Hematopoietic multipotent progenitor cell treated with erythropoietin and hydrocortisone succinate and interleukin-3 and kit ligand, for 4 days (in vitro differentiated cells): ENCODE results near the gene SMPD2.
A peak's percentile ranks its signal among the peaks of the same experiment; 100 is the strongest.

Experiments used
- DNase-seq: peaks from one replicate; pipeline ENCODE4 v3.0.0-alpha.2; 2015

Gene SMPD2

DNA sequence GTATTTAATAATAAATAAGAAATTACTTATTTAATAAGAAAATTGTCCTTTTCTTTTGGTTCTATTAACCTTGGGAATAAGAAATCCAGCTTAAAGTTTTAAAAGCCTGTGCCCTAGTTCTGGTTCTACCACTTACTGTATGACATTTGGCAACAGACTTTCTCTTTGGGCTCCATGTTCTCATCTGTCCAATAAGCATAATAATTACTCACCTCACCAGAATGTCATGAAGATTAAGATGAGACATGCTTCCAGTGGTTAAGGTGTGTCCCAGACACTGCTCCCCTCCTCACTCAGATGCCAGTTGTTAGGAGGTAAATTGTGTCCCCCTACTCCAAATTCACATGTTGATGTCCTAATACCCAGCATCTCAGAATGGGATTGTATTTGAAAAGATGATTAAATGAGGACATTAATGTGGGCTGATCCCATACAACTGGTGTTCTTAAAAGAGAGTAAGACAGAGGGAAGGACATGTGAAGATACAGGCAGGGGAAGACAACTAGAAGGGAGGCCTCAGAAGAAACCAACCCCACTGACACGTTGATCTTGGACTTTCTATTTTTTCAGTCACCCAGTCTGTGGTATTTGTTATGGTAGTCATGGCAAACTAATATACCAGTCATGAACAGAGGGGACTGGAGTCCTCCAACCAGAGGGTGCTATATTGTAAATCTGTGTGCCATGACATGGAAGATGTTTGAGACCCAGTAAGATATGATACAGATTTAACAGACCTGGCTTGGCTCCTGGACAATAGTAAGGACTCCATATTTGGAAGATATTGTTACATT, 21.4 kb downstream of the SMPD2 start:
- DNase-seq, result no peak

DNA sequence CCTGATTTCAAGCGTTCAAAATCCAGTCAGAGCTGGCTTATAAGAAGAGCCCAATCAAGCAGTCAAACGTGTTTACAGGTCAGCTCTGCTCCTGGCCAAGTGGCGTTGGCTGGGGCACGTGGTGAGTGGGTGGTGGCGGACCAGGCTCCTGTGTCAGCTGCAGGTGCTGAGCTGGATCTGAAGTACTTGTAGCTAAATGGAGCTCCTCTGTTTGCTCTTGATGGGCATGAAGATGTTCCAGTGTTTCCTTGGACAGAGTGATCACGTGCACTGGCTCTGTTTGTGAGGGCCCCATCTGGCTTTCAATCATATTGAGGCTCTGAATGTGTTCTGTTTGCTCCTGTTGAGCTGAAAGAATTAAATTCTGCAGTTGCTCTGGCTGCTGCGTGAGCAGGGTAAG, 25.2 kb downstream of the SMPD2 start:
- DNase-seq, result no peak

DNA sequence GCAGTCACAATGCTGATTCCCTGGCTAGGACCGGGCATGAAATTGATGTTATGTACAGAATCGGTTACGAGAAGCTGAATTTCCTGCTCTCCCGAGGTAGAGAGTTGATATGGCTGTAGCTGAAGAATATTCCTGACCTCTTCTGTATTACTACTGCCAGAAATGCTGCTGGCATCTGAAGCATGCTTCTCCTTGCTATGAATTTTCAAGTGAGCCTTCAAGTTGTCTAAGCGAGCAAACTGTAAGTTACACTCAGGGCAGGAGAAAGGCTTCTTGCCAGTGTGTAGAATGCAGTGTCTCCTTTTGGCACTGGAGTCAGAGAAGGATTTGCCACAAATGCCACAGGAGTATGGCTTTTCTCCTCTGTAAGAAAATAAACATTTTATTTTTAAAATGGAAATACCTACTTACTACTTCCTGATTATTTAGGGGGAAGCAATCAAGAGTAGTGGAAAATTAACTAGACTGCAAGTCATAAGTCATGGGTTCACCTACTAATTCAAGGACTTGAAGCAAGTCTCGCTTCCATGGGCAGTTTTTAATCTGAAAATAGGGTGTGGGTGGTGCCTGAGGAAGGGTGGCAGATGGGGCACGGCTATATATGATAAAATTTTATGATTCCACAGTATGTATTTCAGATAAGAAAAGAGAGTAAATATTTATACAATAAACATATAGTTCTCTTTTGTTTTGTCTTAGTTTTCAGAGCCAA, 25.8 kb downstream of the SMPD2 start:
- DNase-seq, result no peak

DNA sequence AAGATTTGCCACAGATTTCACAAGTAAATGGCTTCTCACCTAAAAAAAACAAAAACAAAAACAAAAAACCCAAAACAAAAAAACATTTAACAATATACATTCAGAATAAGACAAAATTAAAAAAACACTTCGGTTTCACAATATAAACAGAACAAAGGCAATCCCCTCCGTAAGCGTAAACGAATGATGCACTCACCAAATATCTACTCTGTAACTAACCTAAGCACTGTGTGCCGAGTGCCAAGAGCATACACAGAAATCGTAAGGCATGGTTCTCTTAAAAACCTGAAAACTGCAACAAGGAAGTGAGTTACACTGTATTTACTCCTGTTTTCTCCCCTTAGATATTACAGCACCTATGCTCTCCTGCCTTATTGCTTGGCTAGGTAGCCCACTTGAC, 27.2 kb downstream of the SMPD2 start:
- DNase-seq, result no peak

DNA sequence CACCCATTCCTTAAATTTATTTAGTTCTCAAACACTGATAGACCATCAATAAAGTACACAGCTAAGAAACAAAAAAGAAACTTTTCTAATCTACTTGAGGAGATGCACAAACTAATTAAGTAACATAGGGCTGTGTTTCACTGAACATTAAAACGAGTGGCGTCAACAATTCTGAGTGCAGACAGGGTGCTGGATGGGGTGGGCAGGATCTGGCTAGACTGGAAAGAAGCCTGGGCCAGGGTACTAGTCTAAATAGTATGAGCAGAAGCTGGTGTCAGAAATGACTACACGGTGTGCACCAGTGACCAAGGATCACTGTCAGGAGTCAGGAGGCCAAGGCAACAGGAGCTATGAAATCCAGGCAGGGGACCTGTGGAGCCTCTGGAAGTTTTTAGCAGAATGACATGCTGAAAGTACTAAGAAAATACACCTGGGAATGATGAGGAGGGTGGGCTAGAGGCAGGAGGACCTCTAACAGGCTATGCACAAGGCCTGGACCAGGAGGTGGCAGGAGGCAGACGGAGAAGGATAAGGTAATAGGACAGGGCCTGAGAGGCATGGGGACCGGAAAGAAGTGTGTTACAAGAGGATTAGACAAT, 29.2 kb downstream of the SMPD2 start:
- no peak for DNase-seq

DNA sequence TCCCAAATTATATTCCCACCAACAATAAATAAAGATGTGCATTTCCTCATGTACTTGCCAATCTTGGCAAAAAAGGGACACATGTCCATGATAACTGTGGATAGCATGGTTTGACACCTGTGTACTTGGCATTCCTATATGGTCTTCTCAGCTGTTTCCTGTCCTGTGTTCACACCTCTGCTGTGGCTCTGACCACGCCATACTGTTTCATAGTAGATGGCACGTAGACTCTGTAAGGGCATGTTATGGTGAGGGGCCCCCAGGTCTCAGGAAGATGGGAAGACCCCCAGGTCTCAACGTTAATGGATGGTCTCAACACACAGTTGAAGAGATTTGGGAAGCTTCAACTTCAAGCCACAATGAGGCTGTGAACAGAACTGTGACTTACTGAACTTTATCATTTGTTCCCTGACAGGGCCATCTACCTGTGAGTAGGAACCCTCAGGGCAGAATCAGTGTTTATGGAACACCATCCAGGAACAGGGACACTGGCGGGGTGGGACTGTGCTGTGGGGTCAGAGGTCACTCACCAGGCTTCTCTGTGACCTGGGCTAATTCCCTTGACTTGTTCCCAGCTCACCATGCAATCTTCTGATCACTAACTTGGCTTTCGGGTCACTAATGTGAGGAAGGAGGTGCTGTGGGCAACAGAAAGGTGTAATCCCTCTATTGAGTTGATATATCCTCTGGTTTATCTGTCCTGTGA, 30.7 kb downstream of the SMPD2 start:
- no peak for DNase-seq

DNA sequence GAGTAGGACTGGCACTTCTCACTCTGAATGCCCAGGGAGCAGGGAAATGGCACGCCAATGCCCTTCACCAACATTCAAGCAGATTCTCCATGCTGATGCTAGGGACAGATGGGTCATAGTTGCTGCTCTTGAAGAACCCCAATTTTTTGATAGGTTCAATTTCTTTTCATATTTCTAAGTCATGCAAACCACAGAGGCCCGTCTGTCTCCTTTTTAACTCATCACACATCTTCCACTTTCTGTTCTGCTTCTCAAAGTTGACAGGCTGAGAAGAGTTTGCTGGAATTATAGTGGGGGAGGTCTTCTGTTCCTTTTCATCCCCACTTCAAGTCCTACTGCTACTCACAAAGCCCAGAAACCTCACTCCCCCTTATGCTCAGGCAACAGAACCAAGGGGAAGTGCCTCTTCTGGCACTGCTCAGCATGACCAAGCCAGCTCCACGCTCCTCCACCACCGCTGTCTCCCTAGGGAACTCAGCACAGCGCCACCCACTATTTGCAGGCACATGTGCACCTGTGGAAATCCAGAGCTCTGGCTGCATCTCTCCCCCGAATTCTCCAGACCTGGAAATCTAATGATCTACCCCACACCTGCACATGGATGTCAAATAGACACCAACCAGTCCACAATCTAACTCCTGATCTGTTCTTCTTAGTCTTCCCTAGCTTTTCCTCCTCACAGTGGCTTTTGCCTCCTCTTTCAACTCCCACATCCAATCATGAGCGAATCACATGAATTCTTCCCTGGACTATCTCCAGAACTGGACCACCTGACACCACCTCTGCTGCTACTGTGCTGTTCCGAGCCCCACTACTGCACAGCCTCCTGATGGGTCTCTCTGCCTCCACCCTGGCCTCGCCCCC, 31.8 kb downstream of the SMPD2 start:
- no peak for DNase-seq

DNA sequence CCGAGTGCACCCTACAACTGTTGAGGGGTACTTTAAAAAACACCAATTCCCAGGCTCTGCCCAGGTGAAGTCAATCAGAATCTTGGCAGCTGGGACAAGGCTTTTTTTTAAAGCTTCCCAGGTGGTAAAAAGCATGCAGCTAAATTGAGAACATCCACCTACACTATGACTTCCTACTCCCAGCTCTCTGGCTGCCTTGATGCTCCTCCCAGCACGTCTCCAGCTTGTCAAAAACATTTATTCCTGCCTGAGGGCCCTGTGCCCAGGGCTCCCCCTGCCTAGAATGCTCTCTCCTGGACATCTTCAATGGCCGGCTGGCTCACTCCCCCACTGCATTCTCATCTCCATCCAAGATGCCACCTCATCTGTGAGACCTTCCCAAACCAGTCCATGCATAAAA, 32.6 kb downstream of the SMPD2 start:
- no peak for DNase-seq

DNA sequence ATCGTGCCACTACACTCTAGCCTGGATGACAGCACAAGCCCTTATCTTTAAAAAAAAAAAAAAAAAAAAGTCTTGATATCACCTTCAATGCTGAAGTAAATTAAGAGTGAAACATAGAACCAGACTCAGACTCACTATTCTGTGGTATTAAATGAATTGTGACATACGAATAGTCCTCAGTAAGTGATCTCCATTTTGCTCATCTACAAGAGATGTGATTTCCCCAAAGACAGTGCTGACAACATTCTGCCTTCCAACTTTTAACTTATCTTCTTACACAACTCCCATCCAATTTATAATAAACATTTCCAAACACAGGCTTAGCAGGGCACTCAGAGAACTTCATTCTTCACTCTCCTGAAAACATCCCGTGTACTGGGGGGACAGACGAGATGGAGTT, 34.5 kb downstream of the SMPD2 start:
- no peak for DNase-seq

DNA sequence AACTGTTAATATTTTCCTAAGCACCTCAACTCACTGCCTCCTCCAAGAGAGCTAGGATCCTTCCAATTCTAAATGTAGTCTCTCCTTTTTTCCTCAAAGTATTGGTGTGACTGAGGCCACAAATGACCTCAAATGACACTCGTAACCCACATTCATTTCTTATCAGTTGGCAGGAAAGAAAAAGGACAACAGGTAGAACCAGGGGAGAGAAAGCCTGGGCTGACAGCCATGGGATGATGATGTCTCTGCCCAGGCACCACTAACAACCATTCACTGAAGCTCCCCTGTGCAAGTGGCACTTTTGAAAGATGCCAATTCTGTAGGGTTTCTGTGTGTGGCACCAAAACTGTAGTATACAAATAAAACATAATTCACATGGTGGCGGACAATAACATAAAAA, 35.1 kb downstream of the SMPD2 start:
- no peak for DNase-seq

DNA sequence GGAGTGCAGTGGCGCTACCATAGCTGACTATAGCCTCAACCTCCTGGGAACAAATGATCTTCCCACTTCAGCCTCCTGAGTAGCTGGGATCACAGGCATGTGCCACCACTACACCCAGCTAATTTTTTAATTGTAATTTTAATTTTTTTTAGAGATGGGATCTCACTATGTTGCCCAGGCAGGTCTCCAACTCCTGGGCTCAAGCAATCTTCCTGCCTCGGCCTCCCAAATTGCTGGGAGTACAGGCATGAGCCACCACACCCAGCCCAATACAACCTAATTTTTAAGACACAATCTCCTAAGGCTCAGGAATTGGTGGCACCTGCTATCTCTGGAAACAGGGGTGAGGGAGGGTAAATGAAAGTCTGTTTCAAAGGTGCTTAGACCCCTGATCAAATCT, 36.7 kb downstream of the SMPD2 start:
- DNase-seq, result no peak

DNA sequence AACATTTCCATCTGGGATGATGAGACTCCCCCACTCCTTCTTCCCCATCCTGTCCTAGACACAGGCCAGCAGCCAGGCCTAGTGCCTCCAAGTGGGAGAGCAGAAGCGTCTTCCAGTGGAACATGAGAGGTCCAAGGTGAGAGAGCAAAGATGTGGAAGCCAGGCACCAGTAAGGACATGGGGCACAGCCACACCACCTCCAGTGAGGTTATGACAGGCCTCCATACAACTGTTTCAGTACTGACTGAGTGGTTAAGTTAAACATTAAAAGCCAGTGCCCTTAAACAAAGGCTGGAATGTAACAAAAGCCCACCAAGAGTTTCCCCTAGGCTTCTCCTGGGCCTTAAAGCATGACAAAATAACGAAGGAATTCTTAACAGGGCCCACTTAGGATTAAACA, 37.2 kb downstream of the SMPD2 start:
- no peak for DNase-seq

DNA sequence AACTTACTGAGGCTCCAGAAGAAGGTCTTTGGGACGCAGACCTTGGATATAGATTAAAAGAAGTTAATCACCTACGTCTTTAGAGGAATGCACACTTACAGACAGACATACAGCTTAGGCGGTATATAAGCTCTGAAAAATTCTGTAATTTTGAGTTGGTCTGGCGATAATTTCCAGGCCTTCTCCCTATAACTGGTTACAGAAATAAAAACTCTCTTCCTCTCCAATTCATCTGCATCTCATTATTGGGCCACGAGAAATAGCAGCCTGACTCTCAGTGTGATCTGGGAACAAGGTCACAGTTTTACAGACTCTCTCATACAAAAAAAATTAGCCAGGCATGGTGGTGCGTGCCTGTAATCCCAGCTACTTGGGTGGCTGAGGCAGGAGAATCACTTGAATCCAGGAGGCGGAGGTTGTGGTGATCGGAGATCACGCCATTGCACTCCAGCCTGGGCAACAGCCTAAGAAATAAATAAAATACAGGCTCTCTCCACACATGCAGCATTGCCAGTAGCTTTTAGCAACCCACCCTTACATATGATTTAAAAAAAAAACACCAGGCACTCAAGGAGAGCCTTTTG, 37.8 kb downstream of the SMPD2 start:
- no peak for DNase-seq

DNA sequence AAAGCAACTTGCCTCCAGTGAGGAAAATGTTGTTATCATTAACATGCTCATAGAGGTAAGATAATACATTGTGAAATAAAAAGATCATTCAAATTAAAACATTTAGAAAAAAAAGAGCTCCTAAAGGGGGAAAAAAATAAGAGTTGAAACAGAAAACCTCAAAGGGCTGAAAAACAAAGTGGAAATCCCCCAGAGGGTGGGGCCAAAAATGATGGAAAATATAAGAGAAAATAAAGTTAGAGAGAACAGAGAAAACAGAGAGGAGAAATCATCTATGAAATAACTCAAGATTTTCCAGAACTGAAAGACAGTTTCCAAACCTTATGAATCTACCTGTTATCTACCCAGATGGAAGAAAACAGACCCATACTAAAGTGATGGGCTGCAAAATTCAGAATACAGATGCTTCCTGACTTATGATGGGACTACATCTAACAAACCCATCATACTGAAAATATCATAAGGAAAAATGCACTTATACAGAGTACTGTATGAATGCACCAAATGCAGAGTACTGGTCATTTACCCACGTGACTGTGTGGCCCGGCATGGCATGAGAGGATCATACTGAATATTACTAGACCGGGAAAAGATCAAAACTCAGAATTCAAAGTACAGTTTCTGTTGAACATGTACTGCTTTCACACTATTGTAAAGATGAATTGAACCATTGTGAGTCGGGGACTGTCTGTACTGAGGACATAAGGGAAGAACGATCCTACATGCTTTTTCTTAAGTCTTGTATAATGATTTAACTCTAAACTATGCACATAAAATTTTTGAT, 38.5 kb downstream of the SMPD2 start:
- DNase-seq, result no peak

DNA sequence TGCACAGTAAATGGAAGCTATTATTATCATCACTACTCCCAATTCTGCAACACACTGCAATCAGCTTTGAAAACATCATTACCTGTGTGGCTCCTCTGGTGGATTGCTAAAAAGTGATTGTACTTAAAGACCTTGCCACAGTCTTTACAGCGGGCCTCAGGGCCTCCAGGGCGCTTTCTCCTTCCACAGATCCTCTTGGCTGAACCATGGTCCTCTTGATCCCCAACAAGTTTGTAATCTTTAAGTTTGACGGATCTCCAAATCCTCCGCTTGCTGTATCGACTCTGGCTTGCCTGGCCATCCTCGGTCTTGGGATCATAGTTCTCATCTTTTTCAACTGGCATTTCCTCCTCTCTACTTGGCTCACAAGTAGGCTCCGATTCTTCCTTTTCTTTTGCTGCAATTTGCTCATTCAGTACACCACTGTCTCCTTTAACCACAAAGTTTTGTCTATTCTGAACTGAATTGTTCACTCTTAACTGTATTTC, 40.5 kb downstream of the SMPD2 start:
- DNase-seq, result no peak

DNA sequence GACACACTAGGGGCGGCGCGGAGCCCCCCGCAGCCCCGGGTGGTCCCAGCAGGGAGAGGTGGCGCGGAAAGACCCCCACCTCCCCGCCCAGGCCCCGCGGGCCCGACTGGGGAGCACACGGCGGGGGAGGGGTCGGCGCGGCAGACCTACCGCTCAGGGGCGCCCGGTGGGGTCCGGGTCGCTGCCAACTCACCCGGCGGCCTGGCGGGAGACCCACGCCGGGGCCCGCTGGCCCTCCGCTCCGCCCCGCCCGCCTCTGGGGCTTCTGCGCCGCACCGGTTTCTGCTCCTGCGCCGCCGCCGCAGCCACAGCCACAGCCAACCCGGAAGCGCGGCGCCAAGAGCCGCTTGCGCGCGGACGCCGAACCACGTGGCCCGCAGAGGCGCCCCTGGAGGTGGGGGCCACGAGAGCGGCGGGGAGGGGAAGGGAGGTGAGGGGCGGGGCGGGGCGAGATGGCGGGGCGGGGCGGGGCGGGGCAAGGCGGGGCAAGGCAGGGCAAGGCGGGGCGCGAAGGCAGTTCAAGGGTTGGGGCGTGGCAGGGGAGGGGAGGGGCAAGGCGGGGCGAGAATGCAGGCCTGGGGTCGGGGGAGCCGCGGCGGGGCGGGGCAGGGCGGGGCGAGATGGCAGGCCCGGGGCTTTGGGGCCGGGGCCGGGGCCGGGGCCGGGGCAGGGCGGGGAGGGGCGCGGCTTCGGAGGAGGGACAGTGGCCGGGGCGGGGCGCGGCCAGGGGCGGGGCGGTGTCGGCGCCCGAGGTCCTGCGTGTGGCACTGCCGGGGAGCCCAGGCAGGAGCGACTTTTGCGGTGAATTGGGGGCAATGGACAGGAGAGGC, 42.6 kb downstream of the SMPD2 start, which contains the start of gene ZBTB24:
Gene ZBTB24 (minus strand): TSS at position 315 of the 830 bp plus-strand sequence. CDS start 1,193 bp downstream, outside the sequence.
- peak; percentile 97 for DNase-seq

DNA sequence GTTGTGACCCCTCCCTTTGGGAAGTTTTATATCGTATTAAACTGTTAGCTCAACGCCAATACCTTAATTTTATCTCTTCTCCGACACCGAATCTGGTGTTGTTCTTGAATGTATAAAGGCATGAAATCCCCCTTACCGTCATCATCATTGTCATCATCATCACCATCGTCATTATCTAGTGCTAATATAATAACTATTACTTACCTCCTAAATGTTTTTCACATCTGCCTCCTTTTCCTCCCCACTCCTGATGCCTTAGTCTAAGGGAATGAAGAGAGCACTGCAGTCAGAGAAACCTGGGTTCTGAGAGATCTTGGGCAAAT, 43.2 kb downstream of the SMPD2 start:
- no peak for DNase-seq

DNA sequence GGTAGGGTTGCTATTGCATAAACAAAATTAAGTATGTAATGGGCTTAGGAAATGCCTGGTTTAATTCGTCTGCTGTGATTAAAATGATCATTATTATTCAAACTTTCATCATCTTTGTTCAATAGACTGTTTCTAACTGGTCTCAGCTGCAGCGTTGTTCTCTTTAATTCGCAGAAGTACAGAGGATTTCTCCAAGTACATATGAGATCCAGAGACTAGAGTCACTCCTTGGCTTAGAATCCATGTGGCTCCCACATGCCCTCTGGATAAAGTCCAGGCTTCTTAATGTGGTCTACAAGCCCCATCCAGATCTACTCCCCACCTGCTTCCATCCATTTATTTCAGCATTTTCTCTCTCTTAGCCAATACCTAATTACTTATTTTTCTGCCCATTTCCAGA, 43.6 kb downstream of the SMPD2 start:
- no peak for DNase-seq

DNA sequence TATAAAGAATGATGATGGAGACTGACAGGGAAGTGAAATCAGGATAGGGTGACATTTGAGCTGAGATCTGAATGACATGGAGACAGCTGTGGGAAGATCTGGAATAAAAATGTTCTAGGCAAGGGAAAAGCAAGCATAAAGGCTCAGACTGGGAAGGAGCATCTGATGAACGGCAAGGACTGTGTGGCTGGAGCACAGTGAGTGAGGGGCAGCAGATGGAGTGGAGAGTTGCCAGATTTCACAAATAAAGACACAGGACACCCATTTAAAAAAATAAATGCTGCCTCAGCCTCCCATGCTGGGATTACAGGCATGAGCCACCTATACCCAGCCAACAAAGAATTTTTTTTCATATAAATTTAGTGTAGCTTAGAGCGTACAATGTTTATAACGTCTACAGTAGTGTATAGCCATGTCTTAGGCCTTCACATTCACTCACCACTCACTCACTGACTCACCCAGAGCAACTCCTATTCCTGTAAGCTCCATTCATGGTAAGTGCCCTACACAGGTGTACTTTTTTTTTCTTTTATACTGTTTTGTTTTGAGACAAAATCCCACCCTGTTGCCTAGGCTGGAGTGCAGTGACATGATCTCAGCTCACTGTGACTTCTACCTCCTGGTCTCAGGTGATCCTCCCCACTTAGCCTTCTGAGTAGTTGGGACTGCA, 44.9 kb downstream of the SMPD2 start:
- no peak for DNase-seq

DNA sequence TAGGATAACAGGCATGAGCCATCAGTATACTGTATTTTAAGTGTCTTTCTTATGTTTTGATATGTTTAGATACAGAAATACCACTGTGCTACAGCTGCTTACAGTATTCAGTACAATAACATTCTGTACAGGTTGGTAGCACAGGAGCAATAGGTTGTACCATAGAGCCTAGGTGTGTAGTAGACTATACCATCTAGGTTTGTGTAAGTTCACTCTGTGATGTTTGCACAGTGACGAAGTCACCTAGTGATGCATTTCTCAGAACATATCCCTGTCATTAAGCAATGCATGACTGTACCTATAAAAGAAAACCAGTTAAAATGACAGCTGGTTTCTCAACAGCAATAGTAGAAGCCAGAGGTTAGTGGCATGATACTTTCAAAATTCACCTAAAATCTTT, 45.5 kb downstream of the SMPD2 start:
- DNase-seq, result no peak
